Erythroblast (primary cell): ENCODE measurements around the gene ITPA.

ENCODE experiments used
- GATA1 ChIP-seq: IDR thresholded peaks from 2 replicates; pipeline ENCODE4 v1.6.1; 2011; ENCODE audit warnings: low read depth, mild to moderate bottlenecking, control low read depth, low read length, moderate library complexity
- POLR2A ChIP-seq: IDR thresholded peaks from 2 replicates; pipeline ENCODE4 v1.6.1; 2011; ENCODE audit warnings: mild to moderate bottlenecking, low read length

GRCh38 chr20:3251806-3252205 is 42.5 kb downstream of the ITPA start:
- TF ChIP-seq POLR2A (no peak), GATA1 (no peak)
